ENCODE measurements around the gene ABHD17A. TPM values are rescaled to one million over a fixed set of nuclear protein-coding genes. Genes with fewer than 3 reads are reported as not detected.

Gene ABHD17A
- total and polyA plus RNA-seq, 4 donors = 53.5 to 141 (median 122) TPM

Other genes with a start within 250 kb of the ABHD17A start
- 10 to 100 TPM; 18.8 to 65.8 TPM for gene TCF3, start 232.9 kb downstream of the ABHD17A start, total RNA-seq
- 10 to 100 TPM; 89.2 to 94.7 TPM for gene TCF3, start 232.9 kb downstream of the ABHD17A start, polyA plus RNA-seq (ENCODE audit: insufficient read length in 2 of 2)
- under 1 TPM in 1 of 2 donors, not detected in 1; 0.06 TPM for gene ONECUT3, start 132.0 kb downstream of the ABHD17A start, total RNA-seq
- gene ONECUT3, start 132.0 kb downstream of the ABHD17A start, polyA plus RNA-seq (ENCODE audit: insufficient read length in 2 of 2) = under 1 TPM; 0.62 to 0.66 TPM
- gene ATP8B3, start 73.2 kb downstream of the ABHD17A start, total RNA-seq = 1 to 10 TPM; 1.1 to 2.1 TPM
- gene ATP8B3, start 73.2 kb downstream of the ABHD17A start, polyA plus RNA-seq (ENCODE audit: insufficient read length in 2 of 2) = 1 to 10 TPM; 1.0 to 1.7 TPM
- 10 to 100 TPM in 1 of 2 donors, 1 to 10 TPM in 1; 5.7 to 10.9 TPM for gene REXO1, start 37.0 kb downstream of the ABHD17A start, total RNA-seq
- gene REXO1, start 37.0 kb downstream of the ABHD17A start, polyA plus RNA-seq (ENCODE audit: insufficient read length in 2 of 2) = 10 to 100 TPM; 27.2 to 41.8 TPM
- 1 to 10 TPM; 1.8 to 4.8 TPM for gene KLF16, start 21.9 kb downstream of the ABHD17A start, total RNA-seq
- gene KLF16, start 21.9 kb downstream of the ABHD17A start, polyA plus RNA-seq (ENCODE audit: insufficient read length in 2 of 2) = 10 to 100 TPM in 1 of 2 donors, 1 to 10 TPM in 1; 9.8 to 13.4 TPM
- gene ADAT3, start 19.9 kb upstream of the ABHD17A start, total RNA-seq = 1 to 10 TPM; 1.5 to 3.0 TPM
- 1 to 10 TPM; 5.8 to 7.9 TPM for gene ADAT3, start 19.9 kb upstream of the ABHD17A start, polyA plus RNA-seq (ENCODE audit: insufficient read length in 2 of 2)
- 10 to 100 TPM; 25.2 to 38.1 TPM for gene SCAMP4, start 19.9 kb upstream of the ABHD17A start, total RNA-seq
- gene SCAMP4, start 19.9 kb upstream of the ABHD17A start, polyA plus RNA-seq (ENCODE audit: insufficient read length in 2 of 2) = 100 to 1,000 TPM in 1 of 2 donors, 10 to 100 TPM in 1; 95.1 to 112 TPM
- 10 to 100 TPM; 27.8 to 53.4 TPM for gene CSNK1G2, start 55.7 kb upstream of the ABHD17A start, total RNA-seq
- 10 to 100 TPM; 54.4 to 65.6 TPM for gene CSNK1G2, start 55.7 kb upstream of the ABHD17A start, polyA plus RNA-seq (ENCODE audit: insufficient read length in 2 of 2)
- 10 to 100 TPM; 45.6 to 49.9 TPM for gene BTBD2, start 130.2 kb upstream of the ABHD17A start, total RNA-seq
- gene BTBD2, start 130.2 kb upstream of the ABHD17A start, polyA plus RNA-seq (ENCODE audit: insufficient read length in 2 of 2) = 100 to 1,000 TPM; 172 to 183 TPM
- 10 to 100 TPM; 22.2 to 61.2 TPM for gene MKNK2, start 165.7 kb upstream of the ABHD17A start, total RNA-seq
- 10 to 100 TPM; 54.4 to 66.0 TPM for gene MKNK2, start 165.7 kb upstream of the ABHD17A start, polyA plus RNA-seq (ENCODE audit: insufficient read length in 2 of 2)
- 10 to 100 TPM; 13.3 to 15.1 TPM for gene MOB3A, start 210.8 kb upstream of the ABHD17A start, total RNA-seq
- gene MOB3A, start 210.8 kb upstream of the ABHD17A start, polyA plus RNA-seq (ENCODE audit: insufficient read length in 2 of 2) = 10 to 100 TPM; 30.8 to 39.4 TPM
- gene IZUMO4, start 211.4 kb upstream of the ABHD17A start, total RNA-seq = 10 to 100 TPM in 1 of 2 donors, 1 to 10 TPM in 1; 7.2 to 14.9 TPM
- gene IZUMO4, start 211.4 kb upstream of the ABHD17A start, polyA plus RNA-seq (ENCODE audit: insufficient read length in 2 of 2) = 10 to 100 TPM; 17.3 to 20.3 TPM

Data from spinal cord (tissue), 4 donors.